GM12878 (cell line): ENCODE data around the gene RALB. TPM values are rescaled to one million over a fixed set of nuclear protein-coding genes. Genes with fewer than 3 reads are reported as not detected.

Experiments used
- BRCA1 ChIP-seq: IDR thresholded peaks from 2 replicates; pipeline ENCODE4 v1.6.1; 2011; ENCODE audit warnings: low read depth, low read length, improper control_type of control experiment
- CBFB ChIP-seq: IDR thresholded peaks from 2 replicates; pipeline ENCODE4 v1.6.1; 2016; ENCODE audit warnings: antibody characterized with exemption, low read depth
- ESRRA ChIP-seq: IDR thresholded peaks from 2 replicates; pipeline ENCODE4 v1.6.1; 2012; ENCODE audit warnings: mild to moderate bottlenecking, low read length, improper control_type of control experiment
- HDAC6 ChIP-seq: fragments of 200-600 bp; sonication (generic); IDR thresholded peaks from one replicate; pipeline ENCODE4 v1.8.0; 2017; ENCODE audit warnings: antibody characterized with exemption; ENCODE audit not compliant: unreplicated experiment
- HDGF ChIP-seq: fragments of 450-650 bp; IDR thresholded peaks from 2 replicates; pipeline ENCODE4 v1.6.1; 2016; ENCODE audit warnings: antibody characterized with exemption
- HSF1 ChIP-seq: fragments of 150-350 bp; IDR thresholded peaks from 2 replicates; pipeline ENCODE4 v1.6.1; 2014; ENCODE audit warnings: mild to moderate bottlenecking, low read depth, low read length
- MTA2 ChIP-seq: fragments of 450-650 bp; IDR thresholded peaks from 2 replicates; pipeline ENCODE4 v1.6.1; 2016; ENCODE audit warnings: low read depth, mild to moderate bottlenecking, moderate library complexity
- MYC ChIP-seq: IDR thresholded peaks from 2 replicates; pipeline ENCODE4 v1.6.1; 2011; ENCODE audit warnings: mild to moderate bottlenecking, low read length, moderate library complexity, inconsistent platforms; ENCODE audit not compliant: insufficient read depth, insufficient replicate concordance, insufficient read length, severe bottlenecking
- NFXL1 ChIP-seq: fragments of 450-650 bp; IDR thresholded peaks from 2 replicates; pipeline ENCODE4 v1.6.1; 2017; ENCODE audit warnings: antibody characterized with exemption, mild to moderate bottlenecking, borderline replicate concordance
- PAX8 ChIP-seq: fragments of 450-650 bp; IDR thresholded peaks from 2 replicates; pipeline ENCODE4 v1.6.1; 2017; ENCODE audit warnings: mild to moderate bottlenecking, moderate library complexity
- SIN3A ChIP-seq: IDR thresholded peaks from 2 replicates; pipeline ENCODE4 v1.6.1; 2012; ENCODE audit warnings: low read depth, low read length, improper control_type of control experiment
- SRF ChIP-seq, 2 experiments: IDR thresholded peaks; 2 replicates each; pipeline ENCODE4 v1.6.1; 2011; ENCODE audit warnings: low read depth in 2 of 2, low read length in 2 of 2, mild to moderate bottlenecking in 1 of 2, moderate library complexity in 1 of 2
- TBL1XR1 ChIP-seq: IDR thresholded peaks from 2 replicates; pipeline ENCODE4 v1.6.1; 2012; ENCODE audit warnings: low read depth, low read length, improper control_type of control experiment
- ZBTB4 ChIP-seq: fragments of 450-650 bp; formaldehyde crosslinking; IDR thresholded peaks from 2 replicates; pipeline ENCODE4 v1.4.0; 2022; ENCODE audit warnings: mild to moderate bottlenecking, moderate library complexity
- ZNF384 ChIP-seq: IDR thresholded peaks from 2 replicates; pipeline ENCODE4 v1.6.1; 2012; ENCODE audit warnings: low read depth, mild to moderate bottlenecking, low read length, improper control_type of control experiment, borderline replicate concordance
- ZNF592 ChIP-seq: fragments of 450-650 bp; IDR thresholded peaks from 2 replicates; pipeline ENCODE4 v1.6.1; 2017; ENCODE audit warnings: mild to moderate bottlenecking, moderate library complexity
- ZSCAN29 ChIP-seq: fragments of 450-650 bp; IDR thresholded peaks from 2 replicates; pipeline ENCODE4 v1.6.1; 2017; ENCODE audit warnings: mild to moderate bottlenecking, moderate library complexity
- polyA plus RNA-seq, 11 experiments: library from polyadenylated mRNA; depleted of rRNA in 4 of 11; unstranded in 6 of 11; stranded (reverse) in 5 of 11; fragments of >200 nt; fragmentation: Nextera tagmentation in 4 of 11; fragmentation: Illumina TruSeq in 1 of 11; extraction: Ambion mirVana in 4 of 11; extraction: Trizol in 1 of 11; gene quantifications; 1 replicate in 1 of 11; 2 replicates in 10 of 11; pipeline versions ENCODE4 v1.2.1 to v1.2.3, GENCODE V29; 2011 to 2016; ENCODE audit warnings: inconsistent platforms in 2 of 11, missing spikeins in 2 of 11, low read depth in 1 of 11
- total RNA-seq, 4 experiments: library from RNA; depleted of rRNA in 3 of 4; stranded (reverse); fragments of >200 nt in 3 of 4; fragmentation: Illumina TruSeq in 1 of 4; extraction: Trizol in 1 of 4; gene quantifications; 2 replicates each; pipeline versions ENCODE4 v1.2.1 to v1.2.3, GENCODE V29; 2013 to 2021

RALB gene
- total and polyA plus RNA-seq, 10 of the 15 experiments (the other 5 are each of a cell fraction or from before 2014, with no cell fraction given) = 8.3 to 54.0 (median 24.2) TPM

- 0 out of 2 replicates have a peak, but pooled peaks have one; percentile 55 for TF ChIP-seq ZNF592
- TF ChIP-seq ZNF384 = no peak
- no peak for TF ChIP-seq BRCA1
- no peak for TF ChIP-seq SRF (IDR thresholded peaks at IDR 0.05; ENCODE audit: low read depth in 2 of 2, low read length in 2 of 2)
- no peak for TF ChIP-seq MTA2
- 0 out of 2 replicates have a peak, but pooled peaks have one; percentile 6 for TF ChIP-seq SIN3A
- TF ChIP-seq ZBTB4 (CRISPR knock-in tag) = no peak
- no peak for TF ChIP-seq HDGF
- no peak for TF ChIP-seq ZSCAN29
- no peak for TF ChIP-seq TBL1XR1
- TF ChIP-seq HDAC6 = no peak
- TF ChIP-seq CBFB = no peak
- TF ChIP-seq ESRRA = no peak
- no peak for TF ChIP-seq HSF1
- no peak for TF ChIP-seq MYC
- TF ChIP-seq NFXL1 = peak; percentile 85; the same call in 1 of the 2 replicates
- no peak for TF ChIP-seq PAX8
Measured at GRCh38 chr2:120253021-120253882, 600 bp downstream of the RALB start (continued).
